H1 (cell line): ENCODE results near the gene FAM83G. TPM values are rescaled to one million over a fixed set of nuclear protein-coding genes. Genes with fewer than 3 reads are reported as not detected.

Experiments used
- JUND ChIP-seq: IDR thresholded peaks from 2 replicates; pipeline ENCODE4 v1.6.1; 2011; ENCODE audit warnings: mild to moderate bottlenecking, improper control_type of control experiment, low read length
- POU5F1 ChIP-seq: IDR thresholded peaks from 2 replicates; pipeline ENCODE4 v1.6.1; 2011; ENCODE audit warnings: low read depth, mild to moderate bottlenecking, low read length, moderate library complexity
- RAD21 ChIP-seq, 2 experiments: IDR thresholded peaks in 1 of 2; conservative IDR thresholded peaks in 1 of 2; 2 replicates each; pipeline ENCODE4 v1.6.1; 2011; ENCODE audit warnings: low read depth in 2 of 2, low read length in 2 of 2, improper control_type of control experiment in 1 of 2, inconsistent platforms in 1 of 2, mild to moderate bottlenecking in 1 of 2, moderate library complexity in 1 of 2
- TAF7 ChIP-seq: optimal IDR thresholded peaks from 2 replicates; pipeline ENCODE3; 2011; ENCODE audit warnings: low read depth, mild to moderate bottlenecking, inconsistent platforms, low read length, moderate library complexity, borderline replicate concordance
- YY1 ChIP-seq: IDR thresholded peaks from 2 replicates; pipeline ENCODE4 v1.6.1; 2011; ENCODE audit warnings: low read depth, mild to moderate bottlenecking, low read length
- polyA plus RNA-seq, 7 experiments: library from polyadenylated mRNA; depleted of rRNA in 3 of 7; stranded (reverse) in 5 of 7; unstranded in 2 of 7; fragments of >200 nt in 5 of 7; fragments of 200-250 nt in 2 of 7; gene quantifications; 1 replicate in 5 of 7; 2 replicates in 1 of 7; 4 replicates in 1 of 7; pipeline versions ENCODE4 v1.2.1 to v1.2.3, GENCODE V29; 2011 to 2013; ENCODE audit warnings: missing spikeins in 2 of 7, mixed read lengths in 2 of 7
- total RNA-seq: library from RNA; stranded (reverse); fragmentation: NEBNext Ultra II Directional; extraction: Animal tissue kit (Norgen Biotek cat#: 25700); gene quantifications from 2 replicates; pipeline ENCODE4 v1.2.1, GENCODE V29; 2021

Gene FAM83G
- total and polyA plus RNA-seq, 2 of the 8 experiments (the other 6 are each of a cell fraction or from before 2014, with no cell fraction given): 15.4 to 29.0 TPM

- no peak for TF ChIP-seq RAD21 (IDR thresholded peaks at IDR 0.05 in 1 of 2, conservative IDR thresholded peaks at IDR 0.05 in 1 of 2; ENCODE audit: low read depth in 2 of 2, low read length in 2 of 2)
- TF ChIP-seq POU5F1: no peak
- TF ChIP-seq JUND: no peak
- TF ChIP-seq TAF7: no peak
- TF ChIP-seq YY1: no peak
These were observed 7.9 kb upstream of the FAM83G start (continued) for GRCh38 chr17:19012171-19013080.
